ENCODE results near the gene SLC16A11.

SLC16A11 gene

DNA sequence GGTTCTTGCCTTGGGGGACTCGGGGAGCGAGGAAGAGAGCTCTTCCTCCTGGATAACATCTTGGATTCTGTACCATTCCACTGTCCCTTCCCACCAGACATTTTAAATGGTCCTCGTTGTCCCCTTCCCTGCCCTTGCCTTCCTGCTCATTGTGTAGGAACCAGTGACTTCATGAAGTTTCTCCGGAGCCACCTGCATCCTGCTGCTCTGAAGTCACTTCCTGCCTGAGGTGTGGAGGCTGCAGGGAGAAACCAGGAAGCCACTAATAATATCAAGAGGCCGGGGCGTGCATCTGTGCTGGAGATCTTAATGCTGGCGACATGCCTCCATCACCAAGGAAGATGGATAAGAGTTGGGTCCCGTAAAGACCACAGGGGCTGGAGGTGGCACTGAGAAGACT lies 14.2 kb downstream of the SLC16A11 start:
- H3K23ac ChIP-seq (ENCODE audit: low read length in 2 of 2) = no peak overlapping the region
- H2BK15ac ChIP-seq (ENCODE audit: low read depth, poor library complexity, severe bottlenecking) = no peak overlapping the region
- H2AK5ac ChIP-seq (ENCODE audit: low read length, severe bottlenecking) = no peak overlapping the region
- H3K18ac ChIP-seq (ENCODE audit: low read depth in 1 of 2, low read length in 2 of 2) = no peak overlapping the region
- H3K4ac ChIP-seq (ENCODE audit: low read depth in 1 of 2, low read length in 2 of 2) = no peak overlapping the region
- H3K14ac ChIP-seq (ENCODE audit: low read length in 2 of 2) = no peak overlapping the region
- no peak overlapping the region for H3K4me3 ChIP-seq (ENCODE audit: insufficient read depth in 1 of 2, low read depth in 1 of 2, low read length in 2 of 2)
- H2BK5ac ChIP-seq (ENCODE audit: low read depth, low read length, poor library complexity, severe bottlenecking) = no peak overlapping the region
- H4K8ac ChIP-seq (ENCODE audit: low read length) = no peak overlapping the region
- H2BK12ac ChIP-seq (ENCODE audit: low read length in 2 of 2) = no peak overlapping the region
- no peak overlapping the region for H2AFZ ChIP-seq (ENCODE audit: low read depth, low read length)
- no peak overlapping the region for H3K27ac ChIP-seq (ENCODE audit: low read length, poor library complexity, severe bottlenecking)
- peaks cover 2% of the 10 kb centered on the region for H3K4me1 ChIP-seq (ENCODE audit: control insufficient read depth, insufficient read depth, low read depth, low read length)
- no peaks in the 10 kb centered on the region for H3K27me3 ChIP-seq (ENCODE audit: control insufficient read depth in 1 of 2, insufficient read depth in 1 of 2, low read length in 2 of 2)
- no peak overlapping the region for H4K91ac ChIP-seq (ENCODE audit: low read length)
- 80% methylated on average over 8 of the region's 8 CpGs for WGBS
- H2BK120ac ChIP-seq (ENCODE audit: low read depth, low read length) = no peak overlapping the region
- H3K9me3 ChIP-seq (ENCODE audit: control insufficient read depth, low read length) = no peaks in the 10 kb centered on the region
- no peak overlapping the region for H3K9ac ChIP-seq (ENCODE audit: low read length)
- H3K36me3 ChIP-seq (ENCODE audit: control insufficient read depth in 1 of 2, insufficient read depth in 2 of 2, low read depth in 1 of 2, low read length in 2 of 2) = no peaks in the 10 kb centered on the region
- no peaks in the 10 kb centered on the region for H3K79me1 ChIP-seq (replicated peaks; ENCODE audit: low read length, poor library complexity, severe bottlenecking)
- no peak overlapping the region for H3K4me2 ChIP-seq (ENCODE audit: low read length, poor library complexity, severe bottlenecking)
- DNase-seq = no peak

DNA sequence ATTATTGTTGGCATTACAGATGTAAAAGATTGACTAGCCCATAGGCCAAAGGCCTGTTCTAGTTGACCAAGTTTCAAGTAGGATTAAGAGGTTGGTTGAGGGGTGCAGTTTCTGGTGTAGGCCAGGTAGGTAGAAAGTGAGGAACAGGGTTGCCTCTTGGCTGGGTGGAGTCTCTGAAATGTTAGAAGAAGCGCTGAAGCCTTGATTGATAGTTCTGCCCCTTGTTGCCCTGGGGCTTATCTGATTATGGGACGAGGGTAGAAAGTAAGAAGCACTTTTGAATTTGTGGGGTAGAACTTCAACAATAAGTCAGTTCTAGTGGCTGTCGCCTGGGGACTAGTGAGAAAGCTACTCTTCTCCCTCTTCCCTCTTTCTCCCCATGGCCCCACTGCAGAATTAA lies 14.8 kb downstream of the SLC16A11 start:
- Histone ChIP-seq H2BK15ac (ENCODE audit: low read depth, poor library complexity, severe bottlenecking) (no peak overlapping the region), H4K91ac (ENCODE audit: low read length) (no peak overlapping the region), H2BK120ac (ENCODE audit: low read depth, low read length) (no peak overlapping the region), H3K4me1 (ENCODE audit: control insufficient read depth, insufficient read depth, low read depth, low read length) (peaks cover 2% of the 10 kb centered on the region), H2AK5ac (ENCODE audit: low read length, severe bottlenecking) (no peak overlapping the region), H3K27ac (ENCODE audit: low read length, poor library complexity, severe bottlenecking) (no peak overlapping the region), H3K4ac (ENCODE audit: low read depth in 1 of 2, low read length in 2 of 2) (no peak overlapping the region), H3K4me2 (ENCODE audit: low read length, poor library complexity, severe bottlenecking) (no peak overlapping the region), H2BK5ac (ENCODE audit: low read depth, low read length, poor library complexity, severe bottlenecking) (no peak overlapping the region), H3K9me3 (ENCODE audit: control insufficient read depth, low read length) (no peaks in the 10 kb centered on the region), H3K18ac (ENCODE audit: low read depth in 1 of 2, low read length in 2 of 2) (no peak overlapping the region), H3K9ac (ENCODE audit: low read length) (no peak overlapping the region), H3K27me3 (ENCODE audit: control insufficient read depth in 1 of 2, insufficient read depth in 1 of 2, low read length in 2 of 2) (no peaks in the 10 kb centered on the region), H3K79me1 (replicated peaks; ENCODE audit: low read length, poor library complexity, severe bottlenecking) (no peaks in the 10 kb centered on the region), H3K14ac (ENCODE audit: low read length in 2 of 2) (no peak overlapping the region), H3K36me3 (ENCODE audit: control insufficient read depth in 1 of 2, insufficient read depth in 2 of 2, low read depth in 1 of 2, low read length in 2 of 2) (no peaks in the 10 kb centered on the region), H2AFZ (ENCODE audit: low read depth, low read length) (no peak overlapping the region), H3K23ac (ENCODE audit: low read length in 2 of 2) (no peak overlapping the region), H4K8ac (ENCODE audit: low read length) (no peak overlapping the region), H2BK12ac (ENCODE audit: low read length in 2 of 2) (no peak overlapping the region), H3K4me3 (ENCODE audit: insufficient read depth in 1 of 2, low read depth in 1 of 2, low read length in 2 of 2) (no peak overlapping the region)
- WGBS = 78% methylated on average over 2 of the region's 3 CpGs
- no peak for DNase-seq

DNA sequence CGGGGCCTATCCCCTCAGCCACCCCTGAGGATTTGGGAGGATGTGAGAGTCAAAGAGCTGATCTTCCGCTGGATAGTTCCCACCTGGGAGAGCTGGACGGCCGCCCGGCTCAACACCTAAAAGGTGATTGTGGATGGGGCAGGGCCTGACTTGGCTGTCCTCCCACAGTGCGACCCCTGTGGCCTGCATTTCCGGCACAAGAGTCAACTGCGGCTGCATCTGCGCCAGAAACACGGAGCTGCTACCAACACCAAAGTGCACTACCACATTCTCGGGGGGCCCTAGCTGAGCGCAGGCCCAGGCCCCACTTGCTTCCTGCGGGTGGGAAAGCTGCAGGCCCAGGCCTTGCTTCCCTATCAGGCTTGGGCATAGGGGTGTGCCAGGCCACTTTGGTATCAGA lies 16.6 kb downstream of the SLC16A11 start:
- DNase-seq = no peak
- no peak overlapping the region for H2BK5ac ChIP-seq (ENCODE audit: low read depth, low read length, poor library complexity, severe bottlenecking)
- H3K36me3 ChIP-seq (ENCODE audit: control insufficient read depth in 1 of 2, insufficient read depth in 2 of 2, low read depth in 1 of 2, low read length in 2 of 2) = no peaks in the 10 kb centered on the region
- H3K9ac ChIP-seq (ENCODE audit: low read length) = no peak overlapping the region
- no peak overlapping the region for H3K4ac ChIP-seq (ENCODE audit: low read depth in 1 of 2, low read length in 2 of 2)
- no peak overlapping the region for H3K27ac ChIP-seq (ENCODE audit: low read length, poor library complexity, severe bottlenecking)
- no peak overlapping the region for H4K8ac ChIP-seq (ENCODE audit: low read length)
- H3K18ac ChIP-seq (ENCODE audit: low read depth in 1 of 2, low read length in 2 of 2) = no peak overlapping the region
- H2AFZ ChIP-seq (ENCODE audit: low read depth, low read length) = no peak overlapping the region
- H3K79me1 ChIP-seq (replicated peaks; ENCODE audit: low read length, poor library complexity, severe bottlenecking) = no peaks in the 10 kb centered on the region
- no peak overlapping the region for H2BK15ac ChIP-seq (ENCODE audit: low read depth, poor library complexity, severe bottlenecking)
- H3K27me3 ChIP-seq (ENCODE audit: control insufficient read depth in 1 of 2, insufficient read depth in 1 of 2, low read length in 2 of 2) = peaks cover 3 to 13% of the 10 kb centered on the region in 2 experiments
- H2BK120ac ChIP-seq (ENCODE audit: low read depth, low read length) = no peak overlapping the region
- H2BK12ac ChIP-seq (ENCODE audit: low read length in 2 of 2) = no peak overlapping the region
- no peak overlapping the region for H3K23ac ChIP-seq (ENCODE audit: low read length in 2 of 2)
- no peak overlapping the region for H2AK5ac ChIP-seq (ENCODE audit: low read length, severe bottlenecking)
- H3K14ac ChIP-seq (ENCODE audit: low read length in 2 of 2) = no peak overlapping the region
- H4K91ac ChIP-seq (ENCODE audit: low read length) = no peak overlapping the region
- 85% methylated on average over 13 of the region's 13 CpGs for WGBS
- H3K9me3 ChIP-seq (ENCODE audit: control insufficient read depth, low read length) = no peaks in the 10 kb centered on the region
- no peak overlapping the region for H3K4me3 ChIP-seq (ENCODE audit: insufficient read depth in 1 of 2, low read depth in 1 of 2, low read length in 2 of 2)
- peaks cover 9% of the 10 kb centered on the region for H3K4me1 ChIP-seq (ENCODE audit: control insufficient read depth, insufficient read depth, low read depth, low read length)
- H3K4me2 ChIP-seq (ENCODE audit: low read length, poor library complexity, severe bottlenecking) = no peak overlapping the region

DNA sequence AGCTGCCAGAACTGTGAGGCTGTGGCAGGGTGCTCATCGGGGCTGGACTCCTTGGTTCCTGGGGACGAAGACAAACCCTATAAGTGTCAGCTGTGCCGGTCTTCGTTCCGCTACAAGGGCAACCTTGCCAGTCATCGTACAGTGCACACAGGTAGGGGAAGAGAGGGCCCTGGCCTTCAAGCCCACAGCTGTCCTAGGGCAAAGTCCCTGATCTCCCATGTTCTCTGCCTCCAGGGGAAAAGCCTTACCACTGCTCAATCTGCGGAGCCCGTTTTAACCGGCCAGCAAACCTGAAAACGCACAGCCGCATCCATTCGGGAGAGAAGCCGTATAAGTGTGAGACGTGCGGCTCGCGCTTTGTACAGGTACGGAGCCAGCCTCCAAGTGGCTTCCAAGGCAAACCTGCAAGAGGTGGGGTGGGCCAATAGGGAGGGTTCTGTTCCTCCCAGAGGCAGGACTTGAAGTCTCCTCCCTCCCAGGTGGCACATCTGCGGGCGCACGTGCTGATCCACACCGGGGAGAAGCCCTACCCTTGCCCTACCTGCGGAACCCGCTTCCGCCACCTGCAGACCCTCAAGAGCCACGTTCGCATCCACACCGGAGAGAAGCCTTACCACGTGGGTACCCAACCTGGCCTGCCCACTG lies 17.3 kb downstream of the SLC16A11 start:
- Histone ChIP-seq H3K9me3 (ENCODE audit: control insufficient read depth, low read length) (no peaks in the 10 kb centered on the region), H3K23ac (ENCODE audit: low read length in 2 of 2) (no peak overlapping the region), H2BK5ac (ENCODE audit: low read depth, low read length, poor library complexity, severe bottlenecking) (no peak overlapping the region), H2AFZ (ENCODE audit: low read depth, low read length) (no peak overlapping the region), H3K18ac (ENCODE audit: low read depth in 1 of 2, low read length in 2 of 2) (no peak overlapping the region), H3K4me3 (ENCODE audit: insufficient read depth in 1 of 2, low read depth in 1 of 2, low read length in 2 of 2) (no peak overlapping the region), H3K79me1 (replicated peaks; ENCODE audit: low read length, poor library complexity, severe bottlenecking) (no peaks in the 10 kb centered on the region), H4K91ac (ENCODE audit: low read length) (no peak overlapping the region), H2BK15ac (ENCODE audit: low read depth, poor library complexity, severe bottlenecking) (no peak overlapping the region), H3K36me3 (ENCODE audit: control insufficient read depth in 1 of 2, insufficient read depth in 2 of 2, low read depth in 1 of 2, low read length in 2 of 2) (no peaks in the 10 kb centered on the region), H2AK5ac (ENCODE audit: low read length, severe bottlenecking) (no peak overlapping the region), H3K4me1 (ENCODE audit: control insufficient read depth, insufficient read depth, low read depth, low read length) (peaks cover 14% of the 10 kb centered on the region), H3K4ac (ENCODE audit: low read depth in 1 of 2, low read length in 2 of 2) (no peak overlapping the region), H3K14ac (ENCODE audit: low read length in 2 of 2) (no peak overlapping the region), H4K8ac (ENCODE audit: low read length) (no peak overlapping the region), H3K9ac (ENCODE audit: low read length) (no peak overlapping the region), H3K4me2 (ENCODE audit: low read length, poor library complexity, severe bottlenecking) (no peak overlapping the region), H2BK120ac (ENCODE audit: low read depth, low read length) (no peak overlapping the region), H3K27me3 (ENCODE audit: control insufficient read depth in 1 of 2, insufficient read depth in 1 of 2, low read length in 2 of 2) (peaks cover 4 to 16% of the 10 kb centered on the region in 2 experiments), H2BK12ac (ENCODE audit: low read length in 2 of 2) (no peak overlapping the region), H3K27ac (ENCODE audit: low read length, poor library complexity, severe bottlenecking) (no peak overlapping the region)
- DNase-seq = no peak
- WGBS = 90% methylated on average over 29 of the region's 29 CpGs

Data from mesenchymal stem cell (in vitro differentiated cells and primary cell).